K562 (cell line): ENCODE data around the gene MYB.

ENCODE experiments used
- ADNP ChIP-seq: fragments of 200-800 bp; sonication (Bioruptor generic); IDR thresholded peaks from 2 replicates; pipeline ENCODE4 v1.6.1; 2016; ENCODE audit warnings: missing genetic modification characterization, missing compliant biosample characterization
- CTCF ChIP-seq, 3 experiments: IDR thresholded peaks in 2 of 3; conservative IDR thresholded peaks in 1 of 3; 2 replicates each; pipeline ENCODE4 v1.5.1; 2011 to 2012; ENCODE audit warnings: low read length in 3 of 3, mild to moderate bottlenecking in 3 of 3, control low read depth in 2 of 3, improper control_type of control experiment in 1 of 3, inconsistent platforms in 1 of 3, low read depth in 1 of 3, mixed read lengths in 1 of 3, moderate library complexity in 1 of 3; ENCODE audit not compliant: insufficient read depth in 2 of 3
- GABPA ChIP-seq: fragments of 200-800 bp; sonication (Bioruptor generic); conservative IDR thresholded peaks from 2 replicates; pipeline ENCODE4 v1.6.1; 2016; ENCODE audit warnings: low read depth, missing genetic modification characterization, missing compliant biosample characterization
- HDAC2 ChIP-seq: fragments of 450-650 bp; IDR thresholded peaks from 2 replicates; pipeline ENCODE4 v1.6.1; 2016; ENCODE audit warnings: mild to moderate bottlenecking
- JUN ChIP-seq, 2 experiments: sonication (generic) in 1 of 2; formaldehyde crosslinking in 1 of 2; IDR thresholded peaks; 2 replicates each; pipeline versions ENCODE4 v1.6.1 to v1.8.0; 2012 to 2022; ENCODE audit warnings: borderline replicate concordance in 2 of 2, mild to moderate bottlenecking in 2 of 2, improper control_type of control experiment in 1 of 2, low read depth in 1 of 2, low read length in 1 of 2, missing genetic modification reagents in 1 of 2
- SMARCC2 ChIP-seq: fragments of 450-650 bp; IDR thresholded peaks from 2 replicates; pipeline ENCODE4 v1.6.1; 2017; ENCODE audit warnings: antibody characterized with exemption, moderate library complexity, mild to moderate bottlenecking, low read depth
- TAF1 ChIP-seq: IDR thresholded peaks from 2 replicates; pipeline ENCODE4 v1.6.1; 2011; ENCODE audit warnings: mild to moderate bottlenecking, low read length, moderate library complexity; ENCODE audit not compliant: insufficient read depth, control insufficient read depth, severe bottlenecking; ENCODE audit errors: extremely low read depth
- WHSC1 ChIP-seq: IDR thresholded peaks from one replicate; pipeline ENCODE4 v1.6.1; 2012; ENCODE audit warnings: low read length, control low read depth, inconsistent platforms

- no peak for TF ChIP-seq HDAC2
- TF ChIP-seq CTCF (IDR thresholded peaks at IDR 0.05 in 2 of 3, conservative IDR thresholded peaks at IDR 0.05 in 1 of 3; ENCODE audit: insufficient read depth in 2 of 3, low read depth in 1 of 3, low read length in 3 of 3): no peak
- 0 out of 2 replicates have a peak, but pooled peaks have one; percentile 5 for TF ChIP-seq JUN (IDR thresholded peaks at IDR 0.05; ENCODE audit: borderline replicate concordance, low read depth, low read length)
- no peak for TF ChIP-seq JUN (CRISPR knock-in tag; IDR thresholded peaks at IDR 0.05; ENCODE audit: borderline replicate concordance)
- TF ChIP-seq WHSC1: no peak
- no peak for TF ChIP-seq SMARCC2
- TF ChIP-seq TAF1: no peak
- no peak for TF ChIP-seq GABPA (tag)
- TF ChIP-seq ADNP: no peak
These were observed 49.8 kb downstream of the MYB start for GRCh38 chr6:135230711-135231468.
